ENCODE measurements around the gene CCM2L.

CCM2L gene

GRCh38 chr20:32078791-32079190 is 68.6 kb downstream of the CCM2L start:
- H3K27ac ChIP-seq, result no peak overlapping the region
- DNase-seq (ENCODE audit: low read depth, low spot score), result no peak

GRCh38 chr20:32079655-32080109 is 69.4 kb downstream of the CCM2L start:
- DNase-seq (ENCODE audit: low read depth, low spot score), result no peak
- H3K27ac ChIP-seq, result no peak overlapping the region

- DNase-seq (ENCODE audit: low read depth, low spot score), result no peak
Observed at GRCh38 chr20:32080783-32081182, 70.5 kb downstream of the CCM2L start.

More at GRCh38 chr20:32080783-32081182, 70.5 kb downstream of the CCM2L start:
- no peak overlapping the region for H3K27ac ChIP-seq

All from epithelial cell of prostate (primary cell).